Mesenchymal stem cell (in vitro differentiated cells and primary cell): ENCODE data around the gene PPARA.
"Not testable (repeated sequence)": the region's sequence is repeated elsewhere in the genome, so short reads cannot be mapped to it uniquely, and the experiment has no call there.

Source experiments
- DNase-seq: peaks from one replicate; pipeline ENCODE4 v3.0.0-alpha.2; 2013
- H2AFZ ChIP-seq: one replicate; pipeline ENCODE4 v1.6.1; 2013; ENCODE audit warnings: low read depth, mild to moderate bottlenecking, control low read depth, inconsistent platforms, low read length, moderate library complexity
- H2AK5ac ChIP-seq: 2 replicates; pipeline ENCODE4 v1.6.1; 2013; ENCODE audit warnings: low read length, moderate library complexity, mild to moderate bottlenecking, inconsistent platforms; ENCODE audit not compliant: severe bottlenecking
- H2BK120ac ChIP-seq: one replicate; pipeline ENCODE4 v1.6.1; 2013; ENCODE audit warnings: low read depth, mild to moderate bottlenecking, inconsistent platforms, low read length, moderate library complexity
- H2BK12ac ChIP-seq, 2 experiments: one replicate each; pipeline ENCODE4 v1.6.1; 2013; ENCODE audit warnings: inconsistent platforms in 2 of 2, low read length in 2 of 2, mild to moderate bottlenecking in 2 of 2, moderate library complexity in 2 of 2, control low read depth in 1 of 2
- H2BK15ac ChIP-seq: one replicate; pipeline ENCODE4 v1.6.1; 2013; ENCODE audit warnings: mild to moderate bottlenecking, low read depth, inconsistent platforms; ENCODE audit not compliant: poor library complexity, severe bottlenecking
- H2BK5ac ChIP-seq: 2 replicates; pipeline ENCODE4 v1.6.1; 2013; ENCODE audit warnings: low read depth, mild to moderate bottlenecking, low read length, control low read depth, inconsistent platforms; ENCODE audit not compliant: poor library complexity, severe bottlenecking
- H3K14ac ChIP-seq, 2 experiments: one replicate each; pipeline ENCODE4 v1.6.1; 2013; ENCODE audit warnings: inconsistent platforms in 2 of 2, low read length in 2 of 2, control low read depth in 1 of 2, mild to moderate bottlenecking in 1 of 2, moderate library complexity in 1 of 2
- H3K18ac ChIP-seq, 2 experiments: one replicate each; pipeline ENCODE4 v1.6.1; 2013; ENCODE audit warnings: inconsistent platforms in 2 of 2, low read length in 2 of 2, control low read depth in 1 of 2, low read depth in 1 of 2, mild to moderate bottlenecking in 1 of 2
- H3K23ac ChIP-seq, 2 experiments: one replicate each; pipeline ENCODE4 v1.6.1; 2013; ENCODE audit warnings: inconsistent platforms in 2 of 2, low read length in 2 of 2, mild to moderate bottlenecking in 2 of 2, moderate library complexity in 2 of 2, control low read depth in 1 of 2
- H3K27ac ChIP-seq: 2 replicates; pipeline ENCODE4 v1.5.1; 2013; ENCODE audit warnings: mild to moderate bottlenecking, moderate library complexity, low read length, control low read depth, inconsistent platforms; ENCODE audit not compliant: poor library complexity, severe bottlenecking
- H3K27me3 ChIP-seq, 2 experiments: 2 replicates each; pipeline versions ENCODE4 v1.6.1 to v1.7.0; 2013; ENCODE audit warnings: low read length in 2 of 2, mild to moderate bottlenecking in 2 of 2, moderate library complexity in 2 of 2, control low read depth in 1 of 2, inconsistent platforms in 1 of 2; ENCODE audit not compliant: control insufficient read depth in 1 of 2, insufficient read depth in 1 of 2
- H3K36me3 ChIP-seq, 2 experiments: 2 replicates each; pipeline versions ENCODE4 v1.6.1 to v1.7.0; 2013; ENCODE audit warnings: low read length in 2 of 2, control low read depth in 1 of 2, inconsistent platforms in 1 of 2, low read depth in 1 of 2, mild to moderate bottlenecking in 1 of 2; ENCODE audit not compliant: insufficient read depth in 2 of 2, control insufficient read depth in 1 of 2
- H3K4ac ChIP-seq, 2 experiments: one replicate each; pipeline ENCODE4 v1.6.1; 2013; ENCODE audit warnings: inconsistent platforms in 2 of 2, low read length in 2 of 2, mild to moderate bottlenecking in 2 of 2, moderate library complexity in 2 of 2, control low read depth in 1 of 2, low read depth in 1 of 2
- H3K4me1 ChIP-seq: 2 replicates; pipeline ENCODE4 v1.6.1; 2013; ENCODE audit warnings: low read depth, low read length, control low read depth; ENCODE audit not compliant: control insufficient read depth, insufficient read depth
- H3K4me2 ChIP-seq: 2 replicates; pipeline ENCODE4 v1.6.1; 2013; ENCODE audit warnings: low read length, mild to moderate bottlenecking, inconsistent platforms; ENCODE audit not compliant: poor library complexity, severe bottlenecking
- H3K4me3 ChIP-seq, 2 experiments: 2 replicates each; pipeline versions ENCODE4 v1.5.1 to v1.7.0; 2013; ENCODE audit warnings: low read length in 2 of 2, mild to moderate bottlenecking in 2 of 2, control low read depth in 1 of 2, low read depth in 1 of 2; ENCODE audit not compliant: insufficient read depth in 1 of 2
- H3K79me1 ChIP-seq: replicated peaks from 2 replicates; pipeline ENCODE4 v1.6.1; 2013; ENCODE audit warnings: mild to moderate bottlenecking, control low read depth, low read length, inconsistent platforms; ENCODE audit not compliant: poor library complexity, severe bottlenecking
- H3K9ac ChIP-seq: 2 replicates; pipeline ENCODE4 v1.7.0; 2013; ENCODE audit warnings: mild to moderate bottlenecking, low read length, moderate library complexity
- H3K9me3 ChIP-seq: 2 replicates; pipeline ENCODE4 v1.7.0; 2013; ENCODE audit warnings: mild to moderate bottlenecking, low read length; ENCODE audit not compliant: control insufficient read depth
- H4K8ac ChIP-seq: one replicate; pipeline ENCODE4 v1.6.1; 2013; ENCODE audit warnings: inconsistent platforms, mild to moderate bottlenecking, low read length, moderate library complexity
- H4K91ac ChIP-seq: one replicate; pipeline ENCODE4 v1.6.1; 2013; ENCODE audit warnings: mild to moderate bottlenecking, low read length, inconsistent platforms
- WGBS: methylation state at CpG from one replicate; pipeline ENCODE4 v1.1.7; 2013; ENCODE audit warnings: mixed read lengths; 5-methylcytosine and 5-hydroxymethylcytosine counted together

Gene PPARA

GRCh38 chr22:46195487-46196165, 45.3 kb downstream of the PPARA start:
- H3K23ac ChIP-seq, result no peak overlapping the region
- H2AK5ac ChIP-seq, result no peak overlapping the region
- peaks cover 19 to 28% of the 10 kb centered on the region in 2 experiments for H3K36me3 ChIP-seq
- no peak overlapping the region for H2BK5ac ChIP-seq
- no peak overlapping the region for H3K4me3 ChIP-seq
- H3K4me2 ChIP-seq, result no peak overlapping the region
- no peak overlapping the region for H4K8ac ChIP-seq
- H3K27ac ChIP-seq, result no peak overlapping the region
- peaks cover 6% of the 10 kb centered on the region for H3K4me1 ChIP-seq
- peak overlapping the region; percentile 32 for H4K91ac ChIP-seq
- H2BK12ac ChIP-seq, result no peak overlapping the region
- H2BK120ac ChIP-seq, result no peak overlapping the region
- no peak overlapping the region for H3K14ac ChIP-seq
- no peaks in the 10 kb centered on the region for H3K27me3 ChIP-seq
- no peak for DNase-seq
- H3K4ac ChIP-seq, result no peak overlapping the region
- 87% methylated on average over 17 of the region's 18 CpGs for WGBS
- no peaks in the 10 kb centered on the region for H3K9me3 ChIP-seq
- H2BK15ac ChIP-seq, result no peak overlapping the region
- peaks cover 2% of the 10 kb centered on the region for H3K79me1 ChIP-seq
- H3K9ac ChIP-seq, result no peak overlapping the region
- no peak overlapping the region for H3K18ac ChIP-seq
- no peak overlapping the region for H2AFZ ChIP-seq

- peak overlapping the region in 1 of 2 experiments; percentile 59 for H3K23ac ChIP-seq
- H3K4me2 ChIP-seq, result no peak overlapping the region
- H3K9ac ChIP-seq, result no peak overlapping the region
- peaks cover 2% of the 10 kb centered on the region for H3K79me1 ChIP-seq
- no peak overlapping the region for H4K91ac ChIP-seq
- no peak overlapping the region for H3K4ac ChIP-seq
- no peak overlapping the region for H2BK120ac ChIP-seq
- H4K8ac ChIP-seq, result no peak overlapping the region
- H3K36me3 ChIP-seq, result peaks cover 21 to 31% of the 10 kb centered on the region in 2 experiments
- no peak overlapping the region for H3K27ac ChIP-seq
- no peak overlapping the region for H2BK5ac ChIP-seq
- no peak overlapping the region for H2BK15ac ChIP-seq
- H3K27me3 ChIP-seq, result no peaks in the 10 kb centered on the region
- H3K4me1 ChIP-seq, result peaks cover 8% of the 10 kb centered on the region
- WGBS, result 91% methylated on average over 8 of the region's 8 CpGs
- H3K18ac ChIP-seq, result no peak overlapping the region
- H2AFZ ChIP-seq, result no peak overlapping the region
- H2AK5ac ChIP-seq, result no peak overlapping the region
- DNase-seq, result no peak
- peak overlapping the region in 1 of 2 experiments; percentile 3 for H2BK12ac ChIP-seq
- H3K9me3 ChIP-seq, result no peaks in the 10 kb centered on the region
- no peak overlapping the region for H3K14ac ChIP-seq
- H3K4me3 ChIP-seq, result no peak overlapping the region
Measured at GRCh38 chr22:46196278-46196677, 46.0 kb downstream of the PPARA start.

- no peak overlapping the region for H3K23ac ChIP-seq
Measured at GRCh38 chr22:46198274-46198673, 47.9 kb downstream of the PPARA start.

GRCh38 chr22:46198806-46199205, 48.5 kb downstream of the PPARA start:
- H3K14ac ChIP-seq, H4K8ac ChIP-seq, H2BK15ac ChIP-seq, DNase-seq, H3K4me3 ChIP-seq, H2BK12ac ChIP-seq, H2BK120ac ChIP-seq, H3K27me3 ChIP-seq, H2AFZ ChIP-seq, H3K4me2 ChIP-seq, H3K9ac ChIP-seq, H3K4ac ChIP-seq, H3K27ac ChIP-seq, H3K9me3 ChIP-seq, H3K23ac ChIP-seq, H2BK5ac ChIP-seq, H2AK5ac ChIP-seq, H4K91ac ChIP-seq, H3K18ac ChIP-seq, H3K79me1 ChIP-seq: not testable (repeated sequence)
- WGBS, result 97% methylated on average over 18 of the region's 18 CpGs
- peaks cover 30 to 32% of the 10 kb centered on the region in 2 experiments for H3K36me3 ChIP-seq
- peaks cover 10% of the 10 kb centered on the region for H3K4me1 ChIP-seq

More at GRCh38 chr22:46198274-46198673, 47.9 kb downstream of the PPARA start:
- H3K9ac ChIP-seq, result no peak overlapping the region
- H2BK15ac ChIP-seq, result no peak overlapping the region
- DNase-seq, result no peak
- no peak overlapping the region for H3K4me3 ChIP-seq
- no peak overlapping the region for H2BK120ac ChIP-seq
- H3K36me3 ChIP-seq, result peaks cover 24 to 32% of the 10 kb centered on the region in 2 experiments
- no peak overlapping the region for H3K18ac ChIP-seq
- H3K14ac ChIP-seq, result no peak overlapping the region
- H2BK12ac ChIP-seq, result no peak overlapping the region
- 96% methylated on average over 17 of the region's 18 CpGs for WGBS
- H3K4me1 ChIP-seq, result peaks cover 10% of the 10 kb centered on the region
- H2AK5ac ChIP-seq, result no peak overlapping the region
- H3K9me3 ChIP-seq, result no peaks in the 10 kb centered on the region
- no peak overlapping the region for H3K4ac ChIP-seq
- no peak overlapping the region for H3K4me2 ChIP-seq
- H3K27me3 ChIP-seq, result no peaks in the 10 kb centered on the region
- no peak overlapping the region for H2BK5ac ChIP-seq
- H3K27ac ChIP-seq, result no peak overlapping the region
- H3K79me1 ChIP-seq, result peaks cover 2% of the 10 kb centered on the region
- no peak overlapping the region for H2AFZ ChIP-seq
- H4K91ac ChIP-seq, result no peak overlapping the region
- H4K8ac ChIP-seq, result no peak overlapping the region
